ENCODE results near the gene ERLEC1.
A peak's percentile ranks its signal among the peaks of the same experiment; 100 is the strongest.

The ERLEC1 gene

GRCh38 chr2:53786705-53787613, at the start of gene ERLEC1, which contains the start of gene ASB3:
Gene ERLEC1, plus strand, starts transcription at chr2:53787044. Its CDS starts 167 bp downstream, at chr2:53787211.
Gene ASB3, minus strand, starts transcription at chr2:53786953. Its CDS starts 21,381 bp downstream, at chr2:53765572.
- H3K9me3 ChIP-seq = no peaks in the 10 kb centered on the region
- peaks cover 37% of the 10 kb centered on the region for H3K4me1 ChIP-seq

GRCh38 chr2:53737091-53737490, 49.8 kb upstream of the ERLEC1 start:
- Histone ChIP-seq H3K4me2 (no peak overlapping the region), H3K27ac (no peak overlapping the region), H3K4me1 (peaks cover 12% of the 10 kb centered on the region), H3K27me3 (no peaks in the 10 kb centered on the region), H3K4me3 (no peak overlapping the region), H4K20me1 (no peaks in the 10 kb centered on the region), H3K9ac (no peak overlapping the region), H3K9me3 (peaks cover 13% of the 10 kb centered on the region), H3K36me3 (peaks cover 57% of the 10 kb centered on the region)
- TF ChIP-seq Cebpa-rat (IDR thresholded peaks at IDR 0.05) = no peak

More at GRCh38 chr2:53786705-53787613, at the start of gene ERLEC1, which contains the start of gene ASB3:
- TF ChIP-seq Cebpa-rat (IDR thresholded peaks at IDR 0.05) = no peak
- H4K20me1 ChIP-seq = peaks cover 42% of the 10 kb centered on the region
- H3K9ac ChIP-seq = peak within 1 kb of the TSS; percentile 88
- peak within 1 kb of the TSS; percentile 86 for H3K4me3 ChIP-seq
- peak within 1 kb of the TSS; percentile 89 for H3K27ac ChIP-seq
- H3K36me3 ChIP-seq = peaks cover 10% of the 10 kb centered on the region
- H3K4me2 ChIP-seq = peak within 1 kb of the TSS; percentile 88
- no peaks in the 10 kb centered on the region for H3K27me3 ChIP-seq

- Histone ChIP-seq H3K4me1 (peaks cover 4% of the 10 kb centered on the region), H3K27me3 (no peaks in the 10 kb centered on the region), H3K9ac (no peak overlapping the region), H4K20me1 (no peaks in the 10 kb centered on the region), H3K4me3 (no peak overlapping the region), H3K36me3 (peaks cover 58% of the 10 kb centered on the region), H3K4me2 (no peak overlapping the region), H3K9me3 (peaks cover 13% of the 10 kb centered on the region), H3K27ac (no peak overlapping the region)
- TF ChIP-seq Cebpa-rat (IDR thresholded peaks at IDR 0.05) = no peak
Observed at GRCh38 chr2:53739032-53739431, 47.8 kb upstream of the ERLEC1 start.

- Histone ChIP-seq H3K4me1 (peaks cover 7% of the 10 kb centered on the region), H3K27ac (no peak overlapping the region), H3K27me3 (no peaks in the 10 kb centered on the region), H3K4me3 (no peak overlapping the region), H3K9ac (no peak overlapping the region), H3K9me3 (peaks cover 5% of the 10 kb centered on the region; the same call in 1 of the 2 replicates), H3K4me2 (no peak overlapping the region), H4K20me1 (no peaks in the 10 kb centered on the region), H3K36me3 (peaks cover 48% of the 10 kb centered on the region)
- TF ChIP-seq Cebpa-rat (IDR thresholded peaks at IDR 0.05) = no peak
Observed at GRCh38 chr2:53740170-53740569, 46.7 kb upstream of the ERLEC1 start.

- no peak overlapping the region for H3K9ac ChIP-seq
Observed at GRCh38 chr2:53744395-53745065, 42.3 kb upstream of the ERLEC1 start.

GRCh38 chr2:53750041-53750768, 36.6 kb upstream of the ERLEC1 start:
- Histone ChIP-seq H3K4me2 (no peak overlapping the region), H3K27me3 (no peaks in the 10 kb centered on the region), H3K9ac (no peak overlapping the region), H4K20me1 (no peaks in the 10 kb centered on the region), H3K4me1 (no peaks in the 10 kb centered on the region), H3K4me3 (no peak overlapping the region), H3K9me3 (no peaks in the 10 kb centered on the region), H3K36me3 (peaks cover 42% of the 10 kb centered on the region), H3K27ac (no peak overlapping the region)
- TF ChIP-seq Cebpa-rat (IDR thresholded peaks at IDR 0.05) = no peak

More at GRCh38 chr2:53744395-53745065, 42.3 kb upstream of the ERLEC1 start:
- Histone ChIP-seq H3K4me2 (no peak overlapping the region), H3K27ac (no peak overlapping the region), H3K36me3 (peaks cover 44% of the 10 kb centered on the region), H3K4me1 (peaks cover 7% of the 10 kb centered on the region), H3K9me3 (no peaks in the 10 kb centered on the region), H4K20me1 (no peaks in the 10 kb centered on the region), H3K4me3 (no peak overlapping the region), H3K27me3 (no peaks in the 10 kb centered on the region)
- no peak for TF ChIP-seq Cebpa-rat (IDR thresholded peaks at IDR 0.05)

GRCh38 chr2:53751728-53752127, 35.1 kb upstream of the ERLEC1 start:
- H3K4me2 ChIP-seq = no peak overlapping the region
- H3K27me3 ChIP-seq = no peaks in the 10 kb centered on the region
- no peaks in the 10 kb centered on the region for H4K20me1 ChIP-seq
- H3K27ac ChIP-seq = no peak overlapping the region
- H3K9ac ChIP-seq = no peak overlapping the region
- H3K9me3 ChIP-seq = no peaks in the 10 kb centered on the region
- TF ChIP-seq Cebpa-rat (IDR thresholded peaks at IDR 0.05) = no peak
- no peak overlapping the region for H3K4me3 ChIP-seq
- H3K36me3 ChIP-seq = peaks cover 46% of the 10 kb centered on the region
- no peaks in the 10 kb centered on the region for H3K4me1 ChIP-seq

- H3K9me3 ChIP-seq = no peaks in the 10 kb centered on the region; the same call in 1 of the 2 replicates
- no peaks in the 10 kb centered on the region for H3K27me3 ChIP-seq
- no peak overlapping the region for H3K27ac ChIP-seq
- no peak overlapping the region for H3K4me2 ChIP-seq
- H3K36me3 ChIP-seq = peaks cover 48% of the 10 kb centered on the region
- H4K20me1 ChIP-seq = no peaks in the 10 kb centered on the region
- no peaks in the 10 kb centered on the region for H3K4me1 ChIP-seq
- no peak overlapping the region for H3K9ac ChIP-seq
- H3K4me3 ChIP-seq = no peak overlapping the region
- TF ChIP-seq Cebpa-rat (IDR thresholded peaks at IDR 0.05) = no peak
Observed at GRCh38 chr2:53752385-53752784, 34.5 kb upstream of the ERLEC1 start.

GRCh38 chr2:53753041-53753440, 33.8 kb upstream of the ERLEC1 start:
- Histone ChIP-seq H3K36me3 (peaks cover 48% of the 10 kb centered on the region), H3K9me3 (no peaks in the 10 kb centered on the region; the same call in 1 of the 2 replicates), H3K4me2 (no peak overlapping the region), H3K27ac (no peak overlapping the region), H3K4me3 (no peak overlapping the region), H4K20me1 (no peaks in the 10 kb centered on the region), H3K4me1 (no peaks in the 10 kb centered on the region), H3K9ac (no peak overlapping the region), H3K27me3 (no peaks in the 10 kb centered on the region)
- no peak for TF ChIP-seq Cebpa-rat (IDR thresholded peaks at IDR 0.05)
